Astrocyte of the cerebellum (primary cell): ENCODE results near the gene CD81.
A peak's percentile ranks its signal among the peaks of the same experiment; 100 is the strongest.

Source experiments
- DNase-seq: peaks from one replicate; pipeline ENCODE4 v3.0.0-alpha.2; 2011; ENCODE audit warnings: low read depth
- H3K4me3 ChIP-seq: 2 replicates; pipeline ENCODE4 v1.5.1; 2011; ENCODE audit warnings: mild to moderate bottlenecking, low read depth, low read length, moderate library complexity
- CTCF ChIP-seq: IDR thresholded peaks from 2 replicates; pipeline ENCODE4 v1.5.1; 2012; ENCODE audit warnings: low read length, low read depth, moderate library complexity, mild to moderate bottlenecking; ENCODE audit errors: missing control alignments
- in situ Hi-C: cut with HindIII; loops from 2 replicates; pipeline ENCODE4 v1.10.0; 2017; ENCODE audit warnings: low sequenced_read_pairs

The CD81 gene

GRCh38 chr11:2416765-2417164 is 39.7 kb downstream of the CD81 start:
- no peak overlapping the region for H3K4me3 ChIP-seq
- DNase-seq, result no peak
- in situ Hi-C loops, result no loop called here
- TF ChIP-seq CTCF, result no peak

- H3K4me3 ChIP-seq, result no peak overlapping the region
- in situ Hi-C loops, result no loop called here
- DNase-seq, result no peak
- no peak for TF ChIP-seq CTCF
Observed at GRCh38 chr11:2417856-2418692, 41.0 kb downstream of the CD81 start.

- no peak overlapping the region for H3K4me3 ChIP-seq
- no peak for TF ChIP-seq CTCF
- DNase-seq, result no peak
- in situ Hi-C loops, result no loop called here
Observed at GRCh38 chr11:2418693-2419360, 41.7 kb downstream of the CD81 start.

- in situ Hi-C loops, result no loop called here
- TF ChIP-seq CTCF, result peak; percentile 88
- H3K4me3 ChIP-seq, result no peak overlapping the region
- DNase-seq, result peak; percentile 49
Observed at GRCh38 chr11:2419638-2420501, 42.8 kb downstream of the CD81 start.

GRCh38 chr11:2420502-2421225 is 43.6 kb downstream of the CD81 start:
- no peak overlapping the region for H3K4me3 ChIP-seq
- in situ Hi-C loops, result no loop called here
- TF ChIP-seq CTCF, result peak; percentile 86
- DNase-seq, result peak; percentile 26
